KMS-11 (cell line): Measurements from ENCODE around the gene SRA1.

Experiments
- H2AFZ ChIP-seq: fragments of 200-600 bp; sonication (generic); 2 replicates; pipeline ENCODE4 v1.6.1; 2016; ENCODE audit warnings: antibody characterized with exemption, mixed run types, low read depth
- H3K27ac ChIP-seq: fragments of 200-600 bp; sonication (generic); 2 replicates; pipeline ENCODE4 v1.6.1; 2016; ENCODE audit warnings: mild to moderate bottlenecking, mixed run types
- H3K27me3 ChIP-seq: fragments of 200-600 bp; sonication (generic); 2 replicates; pipeline ENCODE4 v1.6.1; 2017; ENCODE audit warnings: mild to moderate bottlenecking, low read depth, mixed run types, moderate library complexity; ENCODE audit not compliant: insufficient read depth
- H3K36me3 ChIP-seq: fragments of 200-600 bp; sonication (generic); 2 replicates; pipeline ENCODE4 v1.6.1; 2017; ENCODE audit warnings: mild to moderate bottlenecking, mixed run types; ENCODE audit not compliant: insufficient read depth
- H3K4me1 ChIP-seq: fragments of 200-600 bp; sonication (generic); 2 replicates; pipeline ENCODE4 v1.6.1; 2016; ENCODE audit warnings: mild to moderate bottlenecking, low read depth, mixed run types; ENCODE audit not compliant: poor library complexity, severe bottlenecking
- H3K4me2 ChIP-seq: fragments of 200-600 bp; sonication (generic); 2 replicates; pipeline ENCODE4 v1.7.0; 2016; ENCODE audit warnings: mild to moderate bottlenecking, mixed run types
- H3K4me3 ChIP-seq: fragments of 200-600 bp; sonication (generic); IDR thresholded peaks from 2 replicates; pipeline ENCODE4 v1.6.1; 2017; ENCODE audit warnings: low read depth, low read length, mixed read lengths; ENCODE audit not compliant: insufficient read depth
- H3K79me2 ChIP-seq: fragments of 200-600 bp; sonication (generic); 2 replicates; pipeline ENCODE4 v1.6.1; 2016; ENCODE audit warnings: low read depth, mixed run types; ENCODE audit not compliant: insufficient read depth
- H3K9ac ChIP-seq: fragments of 200-600 bp; sonication (generic); 2 replicates; pipeline ENCODE4 v1.6.1; 2016; ENCODE audit warnings: mild to moderate bottlenecking, mixed run types
- H4K20me1 ChIP-seq: fragments of 200-600 bp; sonication (generic); 2 replicates; pipeline ENCODE4 v1.6.1; 2016; ENCODE audit warnings: mild to moderate bottlenecking, mixed run types; ENCODE audit not compliant: insufficient read depth
- TF ChIP-seq, protein P1 (sequence below): fragments of 200-600 bp; sonication (generic); conservative IDR thresholded peaks from 2 replicates; pipeline ENCODE4 v1.6.1; 2017; ENCODE audit warnings: low read depth, mild to moderate bottlenecking, antibody characterized with exemption, low read length, moderate library complexity, mixed read lengths

Gene SRA1

DNA sequence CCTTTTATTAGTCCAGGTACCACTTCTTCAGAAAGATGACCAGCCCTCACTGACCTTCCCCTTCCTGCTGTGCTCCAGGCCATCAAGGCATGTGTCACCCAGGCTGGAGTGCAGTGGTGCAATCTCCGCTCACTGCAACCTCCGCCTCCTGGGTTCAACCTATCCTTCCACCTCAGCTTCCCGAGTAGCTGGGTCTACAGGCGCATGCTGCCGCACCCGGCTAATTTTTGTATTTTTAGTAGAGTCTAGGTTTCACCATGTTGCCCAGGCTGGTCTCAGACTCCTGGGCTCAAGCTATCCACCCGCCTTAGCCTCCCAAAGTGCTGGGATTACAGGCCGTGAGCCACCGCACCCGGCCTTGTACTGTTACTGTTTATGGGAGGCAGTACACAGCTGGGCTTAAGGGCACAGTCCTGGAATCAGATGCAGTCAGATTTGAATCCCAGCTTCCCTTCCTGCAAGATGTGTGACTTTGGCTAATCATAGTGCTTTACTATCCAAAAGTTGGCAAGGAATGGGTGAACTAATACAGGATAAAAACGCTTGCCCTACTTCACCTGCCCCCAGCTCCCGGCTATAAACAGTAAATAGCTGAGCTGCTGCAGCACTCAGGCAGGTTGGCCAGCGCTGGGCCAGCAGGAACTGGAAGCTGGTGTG lies 10.3 kb downstream of the SRA1 start:
- H2AFZ ChIP-seq, result no peak overlapping the region
- H4K20me1 ChIP-seq, result no peaks in the 10 kb centered on the region
- H3K27ac ChIP-seq, result no peak overlapping the region
- H3K4me1 ChIP-seq, result no peaks in the 10 kb centered on the region
- no peak overlapping the region for H3K4me2 ChIP-seq
- H3K27me3 ChIP-seq, result no peaks in the 10 kb centered on the region
- H3K79me2 ChIP-seq, result 0 out of 2 replicates have a peak, but pooled peaks cover 3% of the 10 kb centered on the region
- no peak overlapping the region for H3K4me3 ChIP-seq
- TF ChIP-seq, protein P1, sequence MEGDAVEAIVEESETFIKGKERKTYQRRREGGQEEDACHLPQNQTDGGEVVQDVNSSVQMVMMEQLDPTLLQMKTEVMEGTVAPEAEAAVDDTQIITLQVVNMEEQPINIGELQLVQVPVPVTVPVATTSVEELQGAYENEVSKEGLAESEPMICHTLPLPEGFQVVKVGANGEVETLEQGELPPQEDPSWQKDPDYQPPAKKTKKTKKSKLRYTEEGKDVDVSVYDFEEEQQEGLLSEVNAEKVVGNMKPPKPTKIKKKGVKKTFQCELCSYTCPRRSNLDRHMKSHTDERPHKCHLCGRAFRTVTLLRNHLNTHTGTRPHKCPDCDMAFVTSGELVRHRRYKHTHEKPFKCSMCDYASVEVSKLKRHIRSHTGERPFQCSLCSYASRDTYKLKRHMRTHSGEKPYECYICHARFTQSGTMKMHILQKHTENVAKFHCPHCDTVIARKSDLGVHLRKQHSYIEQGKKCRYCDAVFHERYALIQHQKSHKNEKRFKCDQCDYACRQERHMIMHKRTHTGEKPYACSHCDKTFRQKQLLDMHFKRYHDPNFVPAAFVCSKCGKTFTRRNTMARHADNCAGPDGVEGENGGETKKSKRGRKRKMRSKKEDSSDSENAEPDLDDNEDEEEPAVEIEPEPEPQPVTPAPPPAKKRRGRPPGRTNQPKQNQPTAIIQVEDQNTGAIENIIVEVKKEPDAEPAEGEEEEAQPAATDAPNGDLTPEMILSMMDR, result no peak
- no peak overlapping the region for H3K9ac ChIP-seq
- no peaks in the 10 kb centered on the region for H3K36me3 ChIP-seq

DNA sequence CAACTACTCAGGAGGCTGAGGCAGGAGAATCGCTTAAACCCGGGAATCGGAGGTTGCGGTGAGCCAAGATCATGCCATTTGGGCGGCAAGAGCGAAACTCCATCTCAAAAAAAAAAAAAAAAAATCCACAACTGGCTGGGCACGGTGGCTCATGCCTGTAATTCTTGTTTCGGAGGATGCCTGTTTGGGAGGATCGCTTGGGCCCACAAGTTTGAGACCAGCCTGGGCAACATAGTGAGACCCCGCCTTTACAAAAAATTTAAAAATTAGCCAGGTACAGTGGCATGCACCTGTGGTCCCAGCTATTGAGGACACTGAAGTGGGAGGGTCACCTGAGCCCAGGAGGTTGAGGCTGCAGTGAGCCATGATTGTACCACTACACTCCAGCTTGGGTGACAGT lies 11.7 kb downstream of the SRA1 start:
- no peaks in the 10 kb centered on the region for H3K36me3 ChIP-seq

GRCh38 chr5:140544986-140545385 lies 12.3 kb downstream of the SRA1 start:
- H3K36me3 ChIP-seq, result no peaks in the 10 kb centered on the region; the same call in 1 of the 2 replicates
- TF ChIP-seq, protein P1, result no peak
- H3K4me1 ChIP-seq, result no peaks in the 10 kb centered on the region
- no peak overlapping the region for H3K9ac ChIP-seq
- H3K4me3 ChIP-seq, result no peak overlapping the region
- no peak overlapping the region for H3K27ac ChIP-seq
- no peaks in the 10 kb centered on the region for H3K79me2 ChIP-seq
- no peaks in the 10 kb centered on the region for H4K20me1 ChIP-seq
- no peaks in the 10 kb centered on the region for H3K27me3 ChIP-seq
- H2AFZ ChIP-seq, result no peak overlapping the region
- H3K4me2 ChIP-seq, result no peak overlapping the region

More for the DNA sequence above, 11.7 kb downstream of the SRA1 start:
- Histone ChIP-seq H3K79me2 (no peaks in the 10 kb centered on the region), H3K27me3 (no peaks in the 10 kb centered on the region), H3K4me1 (no peaks in the 10 kb centered on the region), H3K9ac (no peak overlapping the region), H2AFZ (no peak overlapping the region), H4K20me1 (no peaks in the 10 kb centered on the region), H3K4me3 (no peak overlapping the region), H3K4me2 (no peak overlapping the region), H3K27ac (no peak overlapping the region)
- TF ChIP-seq, protein P1, result no peak

- H3K79me2 ChIP-seq, result no peaks in the 10 kb centered on the region
- no peak overlapping the region for H3K4me2 ChIP-seq
- H3K36me3 ChIP-seq, result no peaks in the 10 kb centered on the region; the same call in 1 of the 2 replicates
- no peak overlapping the region for H3K27ac ChIP-seq
- H3K9ac ChIP-seq, result no peak overlapping the region
- no peak overlapping the region for H3K4me3 ChIP-seq
- no peaks in the 10 kb centered on the region for H3K4me1 ChIP-seq
- no peak overlapping the region for H2AFZ ChIP-seq
- no peaks in the 10 kb centered on the region for H4K20me1 ChIP-seq
- no peaks in the 10 kb centered on the region for H3K27me3 ChIP-seq
- TF ChIP-seq, protein P1, result no peak
These were observed 14.3 kb downstream of the SRA1 start for GRCh38 chr5:140542972-140543371.
